ENCODE measurements around the gene FBXO2. TPM values are rescaled to one million over a fixed set of nuclear protein-coding genes. Genes with fewer than 3 reads are reported as not detected.

FBXO2 gene
- total and polyA plus RNA-seq, 9 donors: 0.09 to 4.5 (median 0.42) TPM

DNA sequence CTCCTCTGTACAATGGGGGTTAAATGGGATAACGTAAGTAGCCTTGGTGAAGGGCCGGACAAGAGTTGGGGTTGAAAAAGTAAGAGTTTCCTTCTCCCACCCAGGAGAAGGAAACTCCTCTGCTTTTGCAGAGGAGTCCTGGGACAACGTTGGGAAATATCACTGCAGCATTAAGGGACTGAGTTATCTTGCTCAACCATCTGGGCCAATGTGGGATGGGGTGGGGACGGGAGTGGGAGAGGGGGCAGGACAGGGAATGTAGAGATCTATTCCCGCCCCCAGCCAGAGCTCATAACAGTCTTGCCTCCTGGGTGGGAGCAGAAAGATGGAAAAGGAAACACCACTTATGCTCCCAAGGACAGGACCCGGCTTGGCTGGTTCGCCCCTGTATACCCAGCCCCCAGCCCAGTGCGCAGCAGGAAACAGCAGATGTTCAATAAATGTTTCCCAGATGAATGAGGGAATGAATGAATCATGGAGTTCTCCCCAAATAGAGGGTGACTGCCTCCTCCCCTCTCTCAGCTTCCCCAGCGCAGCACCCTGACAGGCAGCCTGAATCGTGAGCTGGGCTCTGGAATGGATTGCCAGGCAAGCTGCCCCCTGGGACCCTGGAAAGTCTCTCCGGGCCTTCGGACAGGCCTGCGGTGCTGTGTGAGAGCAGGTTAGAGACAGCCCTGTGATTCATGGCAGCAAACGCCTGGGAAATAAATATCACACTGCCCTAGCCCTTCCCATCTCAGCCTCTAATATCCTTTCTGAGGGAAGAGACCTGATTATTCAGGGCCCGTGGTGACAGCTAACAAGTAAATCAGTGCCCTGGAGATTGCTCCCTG lies 24.8 kb downstream of the FBXO2 start:
- no peak overlapping the region for H3K4me3 ChIP-seq (ENCODE audit: low read length)
- WGBS (ENCODE audit: insufficient coverage): 14% methylated on average over 1 of the region's 15 CpGs
- DNase-seq: peak; percentile 56
- H3K36me3 ChIP-seq (ENCODE audit: control insufficient read depth, insufficient read depth, low read length): no peaks in the 10 kb centered on the region
- H3K27ac ChIP-seq (ENCODE audit: low read length): no peak overlapping the region
- no peaks in the 10 kb centered on the region for H3K9me3 ChIP-seq (replicated peaks; ENCODE audit: control insufficient read depth, low read depth, low read length)
- peaks cover 6% of the 10 kb centered on the region for H3K27me3 ChIP-seq (ENCODE audit: control insufficient read depth, insufficient read depth, low read length)
- H3K4me1 ChIP-seq (ENCODE audit: control insufficient read depth, insufficient read depth, low read length): peaks cover 5% of the 10 kb centered on the region

DNA sequence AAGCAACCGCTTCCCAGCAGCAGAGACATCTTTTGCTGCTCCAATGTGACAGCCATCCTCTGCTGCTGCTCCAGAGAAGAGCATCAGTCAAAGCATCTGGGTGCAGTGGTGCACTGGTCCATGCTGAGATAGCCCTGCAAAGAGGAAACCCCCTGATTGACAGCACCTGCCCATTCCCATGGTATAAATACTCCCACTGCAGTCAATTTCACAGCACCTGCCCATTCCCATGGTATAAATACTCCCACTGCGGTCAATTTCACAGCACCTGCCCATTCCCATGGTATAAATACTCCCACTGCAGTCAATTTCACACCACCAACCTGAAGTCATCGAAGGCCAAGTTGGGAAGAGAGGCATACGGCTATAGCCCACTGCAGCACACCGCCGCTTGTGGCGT lies 25.5 kb downstream of the FBXO2 start:
- Histone ChIP-seq H3K4me3 (ENCODE audit: low read length) (no peak overlapping the region), H3K27ac (ENCODE audit: low read length) (no peak overlapping the region), H3K36me3 (ENCODE audit: control insufficient read depth, insufficient read depth, low read length) (no peaks in the 10 kb centered on the region), H3K4me1 (ENCODE audit: control insufficient read depth, insufficient read depth, low read length) (peaks cover 5% of the 10 kb centered on the region), H3K9me3 (replicated peaks; ENCODE audit: control insufficient read depth, low read depth, low read length) (no peaks in the 10 kb centered on the region), H3K27me3 (ENCODE audit: control insufficient read depth, insufficient read depth, low read length) (peaks cover 6% of the 10 kb centered on the region)
- 100% methylated on average over 1 of the region's 7 CpGs for WGBS (ENCODE audit: insufficient coverage)
- no peak for DNase-seq

DNA sequence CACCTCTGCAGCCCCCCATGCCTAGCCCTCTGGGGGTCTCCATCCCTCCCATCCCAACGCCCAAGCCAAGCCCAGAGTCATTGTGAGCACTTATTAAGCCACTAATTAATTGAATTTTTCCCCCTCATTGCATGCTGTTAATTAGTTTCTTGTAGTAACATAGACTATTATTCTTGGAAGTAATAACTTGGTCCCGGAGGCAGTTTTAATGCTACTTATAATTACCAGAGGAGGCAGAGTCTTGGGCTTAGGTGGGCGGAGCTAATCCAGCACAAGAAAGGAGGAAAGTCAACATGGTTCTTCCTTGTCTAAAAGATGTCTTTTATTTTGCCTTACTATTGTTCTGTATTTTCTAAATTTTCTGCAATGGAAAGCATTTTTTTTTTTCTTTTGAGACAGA lies 27.7 kb downstream of the FBXO2 start:
- H3K9me3 ChIP-seq (replicated peaks; ENCODE audit: control insufficient read depth, low read depth, low read length): no peaks in the 10 kb centered on the region
- H3K4me1 ChIP-seq (ENCODE audit: control insufficient read depth, insufficient read depth, low read length): peaks cover 5% of the 10 kb centered on the region
- no peak overlapping the region for H3K4me3 ChIP-seq (ENCODE audit: low read length)
- no peak for DNase-seq
- no CpG with 5 or more reads among the region's 3 CpGs for WGBS (ENCODE audit: insufficient coverage)
- H3K36me3 ChIP-seq (ENCODE audit: control insufficient read depth, insufficient read depth, low read length): no peaks in the 10 kb centered on the region
- H3K27me3 ChIP-seq (ENCODE audit: control insufficient read depth, insufficient read depth, low read length): peaks cover 6% of the 10 kb centered on the region
- no peak overlapping the region for H3K27ac ChIP-seq (ENCODE audit: low read length)

- no peak for DNase-seq
- H3K36me3 ChIP-seq (ENCODE audit: control insufficient read depth, insufficient read depth, low read length): no peaks in the 10 kb centered on the region
- WGBS (ENCODE audit: insufficient coverage): 77% methylated on average over 7 of the region's 8 CpGs
Measured at GRCh38 chr1:11623702-11624101, 30.5 kb downstream of the FBXO2 start.

DNA sequence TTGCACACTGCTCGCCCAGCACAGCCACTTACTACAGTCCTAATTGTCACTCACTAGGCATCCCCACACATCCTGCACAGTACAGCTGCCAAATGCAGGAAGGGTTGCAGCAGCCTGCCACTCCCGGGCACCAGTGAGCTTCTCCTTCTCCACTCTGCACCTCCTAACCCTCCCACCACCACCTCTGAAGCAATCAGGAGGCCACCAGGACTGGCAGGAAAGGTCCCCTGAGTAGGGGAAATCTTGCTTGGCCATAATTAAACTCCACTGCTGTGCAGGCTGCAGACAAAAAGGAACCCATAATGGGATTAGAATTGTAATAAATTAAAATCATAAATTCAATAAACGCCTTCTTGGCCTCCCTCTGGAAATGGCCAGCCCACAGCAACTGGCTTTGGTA lies 31.8 kb downstream of the FBXO2 start:
- H3K4me1 ChIP-seq (ENCODE audit: control insufficient read depth, insufficient read depth, low read length): peaks cover under 1% of the 10 kb centered on the region
- H3K9me3 ChIP-seq (replicated peaks; ENCODE audit: control insufficient read depth, low read depth, low read length): no peaks in the 10 kb centered on the region
- no peaks in the 10 kb centered on the region for H3K27me3 ChIP-seq (ENCODE audit: control insufficient read depth, insufficient read depth, low read length)
- WGBS (ENCODE audit: insufficient coverage): 50% methylated on average over 1 of the region's 3 CpGs
- H3K36me3 ChIP-seq (ENCODE audit: control insufficient read depth, insufficient read depth, low read length): no peaks in the 10 kb centered on the region
- no peak for DNase-seq
- no peak overlapping the region for H3K4me3 ChIP-seq (ENCODE audit: low read length)
- H3K27ac ChIP-seq (ENCODE audit: low read length): no peak overlapping the region

More at GRCh38 chr1:11623702-11624101, 30.5 kb downstream of the FBXO2 start:
- Histone ChIP-seq H3K4me1 (ENCODE audit: control insufficient read depth, insufficient read depth, low read length) (no peaks in the 10 kb centered on the region), H3K27me3 (ENCODE audit: control insufficient read depth, insufficient read depth, low read length) (no peaks in the 10 kb centered on the region), H3K27ac (ENCODE audit: low read length) (no peak overlapping the region), H3K4me3 (ENCODE audit: low read length) (no peak overlapping the region), H3K9me3 (replicated peaks; ENCODE audit: control insufficient read depth, low read depth, low read length) (no peaks in the 10 kb centered on the region)

DNA sequence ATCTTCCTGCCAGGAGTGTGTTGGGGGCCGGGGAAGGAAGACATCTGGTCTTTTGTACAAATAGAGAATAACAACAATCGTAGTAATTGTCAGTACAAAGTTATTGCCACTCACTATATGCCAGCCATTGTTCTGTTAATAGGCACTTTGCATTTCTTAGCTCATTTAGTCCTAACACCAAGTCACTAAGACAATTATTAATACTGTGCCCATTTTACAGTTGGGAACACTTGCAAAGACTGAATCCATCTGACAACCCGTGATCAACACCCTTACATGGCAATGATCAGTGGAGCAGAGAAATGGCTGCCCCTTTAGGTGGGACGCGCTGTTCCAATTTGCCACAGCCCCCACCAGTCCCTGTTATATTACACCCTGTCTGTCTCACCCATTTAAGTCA lies 33.3 kb downstream of the FBXO2 start:
- WGBS (ENCODE audit: insufficient coverage): 94% methylated on average over 3 of the region's 5 CpGs
- H3K27me3 ChIP-seq (ENCODE audit: control insufficient read depth, insufficient read depth, low read length): no peaks in the 10 kb centered on the region
- H3K36me3 ChIP-seq (ENCODE audit: control insufficient read depth, insufficient read depth, low read length): no peaks in the 10 kb centered on the region
- H3K4me3 ChIP-seq (ENCODE audit: low read length): no peak overlapping the region
- peaks cover 4% of the 10 kb centered on the region for H3K4me1 ChIP-seq (ENCODE audit: control insufficient read depth, insufficient read depth, low read length)
- H3K9me3 ChIP-seq (replicated peaks; ENCODE audit: control insufficient read depth, low read depth, low read length): no peaks in the 10 kb centered on the region
- no peak overlapping the region for H3K27ac ChIP-seq (ENCODE audit: low read length)
- no peak for DNase-seq

- Histone ChIP-seq H3K36me3 (ENCODE audit: control insufficient read depth, insufficient read depth, low read length) (no peaks in the 10 kb centered on the region), H3K27me3 (ENCODE audit: control insufficient read depth, insufficient read depth, low read length) (no peaks in the 10 kb centered on the region), H3K4me1 (ENCODE audit: control insufficient read depth, insufficient read depth, low read length) (peaks cover 4% of the 10 kb centered on the region), H3K9me3 (replicated peaks; ENCODE audit: control insufficient read depth, low read depth, low read length) (no peaks in the 10 kb centered on the region), H3K27ac (ENCODE audit: low read length) (no peak overlapping the region), H3K4me3 (ENCODE audit: low read length) (no peak overlapping the region)
- WGBS (ENCODE audit: insufficient coverage): 30% methylated on average over 10 of the region's 12 CpGs
- no peak for DNase-seq
Measured at GRCh38 chr1:11620405-11620804, 33.8 kb downstream of the FBXO2 start.

DNA sequence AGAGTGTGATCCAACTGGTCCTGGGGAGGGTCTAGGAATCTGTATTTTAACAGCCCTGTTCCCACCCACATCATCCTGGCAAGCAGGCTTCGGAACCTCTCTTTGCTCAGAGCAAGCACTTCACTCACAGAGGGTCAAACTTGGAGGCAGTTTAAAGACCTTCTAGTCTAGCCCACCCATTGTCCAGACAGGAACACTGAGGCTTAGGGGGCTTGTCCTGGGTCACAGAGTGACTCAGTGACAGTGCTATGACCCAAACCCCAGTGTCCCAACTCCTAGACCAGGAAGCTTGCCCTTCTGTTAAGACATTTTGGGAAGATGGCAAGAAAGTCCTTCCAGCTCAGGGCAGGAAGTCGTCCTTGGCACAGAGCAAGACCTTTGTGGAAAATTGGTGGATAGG lies 36.5 kb downstream of the FBXO2 start:
- 100% methylated on average over 1 of the region's 2 CpGs for WGBS (ENCODE audit: insufficient coverage)
- no peak overlapping the region for H3K27ac ChIP-seq (ENCODE audit: low read length)
- peaks cover 6% of the 10 kb centered on the region for H3K27me3 ChIP-seq (ENCODE audit: control insufficient read depth, insufficient read depth, low read length)
- DNase-seq: no peak
- no peaks in the 10 kb centered on the region for H3K9me3 ChIP-seq (replicated peaks; ENCODE audit: control insufficient read depth, low read depth, low read length)
- peaks cover 4% of the 10 kb centered on the region for H3K4me1 ChIP-seq (ENCODE audit: control insufficient read depth, insufficient read depth, low read length)
- H3K4me3 ChIP-seq (ENCODE audit: low read length): no peak overlapping the region
- H3K36me3 ChIP-seq (ENCODE audit: control insufficient read depth, insufficient read depth, low read length): no peaks in the 10 kb centered on the region

- 50% methylated on average over 5 of the region's 7 CpGs for WGBS (ENCODE audit: insufficient coverage)
Measured at GRCh38 chr1:11617314-11617713, 36.9 kb downstream of the FBXO2 start.

GRCh38 chr1:11616766-11617165 lies 37.5 kb downstream of the FBXO2 start:
- no peak overlapping the region for H3K27ac ChIP-seq (ENCODE audit: low read length)
- peaks cover 6% of the 10 kb centered on the region for H3K27me3 ChIP-seq (ENCODE audit: control insufficient read depth, insufficient read depth, low read length)
- WGBS (ENCODE audit: insufficient coverage): 35% methylated on average over 7 of the region's 7 CpGs
- H3K9me3 ChIP-seq (replicated peaks; ENCODE audit: control insufficient read depth, low read depth, low read length): no peaks in the 10 kb centered on the region
- H3K4me1 ChIP-seq (ENCODE audit: control insufficient read depth, insufficient read depth, low read length): peaks cover 4% of the 10 kb centered on the region
- H3K36me3 ChIP-seq (ENCODE audit: control insufficient read depth, insufficient read depth, low read length): no peaks in the 10 kb centered on the region
- DNase-seq: no peak
- H3K4me3 ChIP-seq (ENCODE audit: low read length): no peak overlapping the region

More at GRCh38 chr1:11617314-11617713, 36.9 kb downstream of the FBXO2 start:
- Histone ChIP-seq H3K27ac (ENCODE audit: low read length) (no peak overlapping the region), H3K9me3 (replicated peaks; ENCODE audit: control insufficient read depth, low read depth, low read length) (no peaks in the 10 kb centered on the region), H3K27me3 (ENCODE audit: control insufficient read depth, insufficient read depth, low read length) (peaks cover 6% of the 10 kb centered on the region), H3K4me3 (ENCODE audit: low read length) (no peak overlapping the region), H3K36me3 (ENCODE audit: control insufficient read depth, insufficient read depth, low read length) (no peaks in the 10 kb centered on the region), H3K4me1 (ENCODE audit: control insufficient read depth, insufficient read depth, low read length) (peaks cover 4% of the 10 kb centered on the region)
- peak; percentile 16 for DNase-seq

All from muscle of leg (tissue), 11 donors.